Adrenal gland (tissue), 12 donors: ENCODE results near the gene SNX11. TPM values are rescaled to one million over a fixed set of nuclear protein-coding genes. Genes with fewer than 3 reads are reported as not detected.

Experiments used
- DNase-seq, 7 donors: peaks; one replicate each; pipeline ENCODE4 v3.0.0-alpha.2; 2019 to 2020
- H3K27ac ChIP-seq, 5 donors: fragments of 200-600 bp; sonication (generic) in 4 of 5; 1 replicate in 3 of 5; 2 replicates in 2 of 5; pipeline versions ENCODE4 v1.5.1 to v1.8.0; 2016 to 2020; ENCODE audit warnings: mild to moderate bottlenecking in 1 of 5
- H3K27me3 ChIP-seq: fragments of 200-600 bp; 2 replicates; pipeline ENCODE4 v1.8.0; 2021
- H3K36me3 ChIP-seq, 2 donors: fragments of 200-600 bp; replicated peaks in 1 of 2; 1 replicate in 1 of 2; 2 replicates in 1 of 2; pipeline versions ENCODE4 v1.5.1 to v1.8.0; 2018 to 2022
- H3K4me1 ChIP-seq, 2 donors: fragments of 200-600 bp; replicated peaks in 1 of 2; 1 replicate in 1 of 2; 2 replicates in 1 of 2; pipeline versions ENCODE4 v1.5.1 to v1.8.0; 2018 to 2021
- H3K4me3 ChIP-seq, 4 donors: fragments of 200-600 bp; sonication (generic) in 3 of 4; one replicate each; pipeline ENCODE4 v1.5.1; 2016 to 2018
- H3K9me3 ChIP-seq, 3 donors: fragments of 200-600 bp; sonication (generic) in 1 of 3; replicated peaks in 1 of 3; 1 replicate in 2 of 3; 2 replicates in 1 of 3; pipeline versions ENCODE4 v1.5.1 to v1.8.0; 2016 to 2021
- CTCF ChIP-seq, 6 experiments: fragments of 450-650 bp in 4 of 6; fragments of 200-600 bp in 2 of 6; sonication (generic) in 1 of 6; IDR thresholded peaks; 1 replicate in 5 of 6; 2 replicates in 1 of 6; pipeline versions ENCODE4 v1.5.1 to v1.8.0; 2016 to 2021; ENCODE audit warnings: antibody characterized with exemption in 6 of 6, mild to moderate bottlenecking in 2 of 6, moderate library complexity in 1 of 6
- POLR2A ChIP-seq, 2 donors: fragments of 450-650 bp; IDR thresholded peaks; one replicate each; pipeline ENCODE4 v1.6.1; 2017; ENCODE audit warnings: antibody characterized with exemption in 2 of 2, mild to moderate bottlenecking in 2 of 2, moderate library complexity in 1 of 2
- WGBS, 4 donors: extraction: QIAGEN DNeasy Blood & Tissue Kit in 2 of 4; methylation state at CpG; one replicate each; pipeline versions ENCODE4 v1.1.5 to v1.1.7; 2013 to 2017; 5-methylcytosine and 5-hydroxymethylcytosine counted together
- intact Hi-C, 2 donors: fragments of 100-400 bp; cut with DNase I; formaldehyde crosslinking; loops; one replicate each; pipeline versions ENCODE4 v1.14.1 to v1.15.0; 2022 to 2023
- polyA plus RNA-seq, 3 donors: library from polyadenylated mRNA; stranded (reverse); fragments of 200-250 nt in 2 of 3; fragments of 350-450 nt in 1 of 3; fragmentation: Illumina TruSeq in 1 of 3; extraction: RNeasy Lipid Tissue Mini Kit (QIAGEN cat#74804) in 1 of 3; gene quantifications; one replicate each; pipeline ENCODE4 v1.2.3, GENCODE V29; 2013 to 2014
- total RNA-seq, 9 donors: library from RNA; depleted of rRNA in 4 of 9; stranded (reverse); fragments of >200 nt in 4 of 9; fragments of 120-200 nt in 1 of 9; fragmentation: NEBNext Ultra II Directional in 1 of 9; extraction: Animal tissue kit (Norgen Biotek cat#: 25700) in 1 of 9; gene quantifications; one replicate each; pipeline versions ENCODE4 v1.1.0 to v1.2.4, GENCODE V29; 2013 to 2023
- donor health status: healthy with polysubstance abuse.
- donor health status: Bipolar disorder and iron deficiency.
- donor health status: DM: yes; HTN: yes; CAD: no.
- donor health status: DM: no; HTN: no; CAD: no.
- donor health status: DM: no; HTN: no; CAD: no.
- donor health status: DM: yes; HTN: yes; CAD: no.

The SNX11 gene
- total and polyA plus RNA-seq, 12 donors, result 6.7 to 29.9 (median 15.2) TPM

DNA sequence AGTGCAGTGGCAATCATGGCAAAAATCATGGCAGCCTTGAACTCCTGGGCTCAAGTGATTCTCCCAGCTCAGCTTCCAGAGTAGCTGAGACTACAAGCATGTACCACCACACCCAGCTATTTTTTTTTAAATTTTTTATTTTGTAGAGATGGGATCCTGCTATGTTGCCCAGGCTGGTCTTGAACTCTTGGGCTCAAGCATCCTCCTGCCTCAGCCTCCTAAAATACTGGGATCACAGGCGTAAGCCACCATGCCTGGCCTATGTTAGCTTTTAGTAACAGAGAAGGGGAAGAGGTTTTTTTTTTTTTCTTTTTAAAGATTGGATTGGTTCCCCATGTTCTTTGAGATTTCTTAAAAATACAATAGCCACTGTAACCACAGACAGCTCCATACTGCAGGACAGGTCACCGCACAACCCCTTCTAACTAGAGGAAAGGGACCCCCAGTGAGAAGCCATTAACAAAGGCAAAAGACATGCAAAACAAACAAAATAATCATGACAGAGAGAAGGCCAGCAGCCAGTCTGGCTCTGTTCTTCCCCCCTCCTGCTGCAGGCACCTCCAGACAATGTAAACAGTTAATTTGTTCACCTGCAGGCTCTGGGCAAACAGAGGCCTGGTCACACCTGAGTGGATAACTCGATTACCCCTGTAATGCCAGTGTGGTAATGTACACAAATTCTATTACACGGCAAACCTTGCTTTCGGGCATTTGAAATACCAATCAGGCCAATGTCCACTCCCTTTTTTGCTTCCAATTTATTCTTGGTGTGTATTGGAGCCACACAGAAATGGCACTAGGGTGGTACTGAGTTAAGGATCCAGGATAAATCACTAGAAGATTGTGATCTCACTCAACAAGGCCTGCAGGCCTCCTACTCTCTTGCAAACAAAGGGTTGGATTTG lies 52.9 kb downstream of the SNX11 start:
- intact Hi-C loops, result no loop called here
- no peak overlapping the region for H3K4me3 ChIP-seq
- H3K4me1 ChIP-seq, result peaks cover 0 to 19% of the 10 kb centered on the region in 2 donors
- 86 to 92% (median 88%) methylated on average over 5 of the region's 5 CpGs for WGBS, 4 donors
- no peaks in the 10 kb centered on the region for H3K9me3 ChIP-seq
- DNase-seq, result no peak
- no peaks in the 10 kb centered on the region for H3K27me3 ChIP-seq
- no peaks in the 10 kb centered on the region for H3K36me3 ChIP-seq
- no peak for TF ChIP-seq CTCF (IDR thresholded peaks at IDR 0.05)
- TF ChIP-seq POLR2A (IDR thresholded peaks at IDR 0.05), result no peak
- no peak overlapping the region for H3K27ac ChIP-seq

- DNase-seq, result no peak
- H3K4me1 ChIP-seq, result peaks cover 0 to 19% of the 10 kb centered on the region in 2 donors
- H3K9me3 ChIP-seq, result no peaks in the 10 kb centered on the region
- no peak for TF ChIP-seq CTCF (IDR thresholded peaks at IDR 0.05)
- no peaks in the 10 kb centered on the region for H3K36me3 ChIP-seq
- intact Hi-C loops, result no loop called here
- no peak overlapping the region for H3K27ac ChIP-seq
- H3K27me3 ChIP-seq, result no peaks in the 10 kb centered on the region
- 71 to 93% (median 88%) methylated on average over 4 of the region's 4 CpGs for WGBS, 4 donors
- no peak overlapping the region for H3K4me3 ChIP-seq
These were observed 53.8 kb downstream of the SNX11 start for GRCh38 chr17:48161127-48161905.

DNA sequence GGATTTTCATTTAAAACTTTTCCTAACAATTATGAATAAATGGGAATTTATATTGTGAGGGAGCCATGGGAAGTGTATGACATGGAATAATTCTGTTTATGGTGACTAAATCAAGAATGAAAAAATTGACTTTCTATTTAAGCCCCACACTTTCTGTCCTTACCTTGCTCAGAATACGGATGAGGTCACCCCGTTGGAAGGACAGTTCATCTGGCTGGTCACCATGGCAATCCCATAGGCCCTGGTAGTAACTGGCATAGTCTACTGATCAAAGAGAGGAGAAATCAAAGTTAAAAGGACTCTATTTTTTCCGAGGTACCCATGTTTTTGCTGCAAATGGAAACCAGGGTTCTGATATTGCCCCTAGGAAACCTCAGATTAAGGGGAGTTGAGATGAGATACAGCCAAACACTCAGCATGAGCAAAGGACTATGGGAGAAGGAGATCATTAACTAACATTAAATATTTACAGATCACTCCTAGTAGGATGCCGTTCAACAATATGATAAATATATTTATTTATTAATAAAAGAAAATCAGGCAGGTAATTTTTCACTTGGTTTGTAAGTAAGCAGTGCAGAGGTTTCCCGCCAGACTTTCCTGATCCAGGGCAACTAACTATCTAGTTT lies 54.9 kb downstream of the SNX11 start:
- DNase-seq, result no peak
- intact Hi-C loops, result no loop called here
- Histone ChIP-seq H3K36me3 (no peaks in the 10 kb centered on the region), H3K27me3 (no peaks in the 10 kb centered on the region), H3K4me3 (no peak overlapping the region), H3K4me1 (peaks cover 0 to 19% of the 10 kb centered on the region in 2 donors), H3K27ac (peak overlapping the region in 3 of 5 donors; percentile 29 to 42 (median 41)), H3K9me3 (no peaks in the 10 kb centered on the region)
- 68 to 77% (median 71%) methylated on average over 5 of the region's 5 CpGs for WGBS, 4 donors
- TF ChIP-seq CTCF (IDR thresholded peaks at IDR 0.05) (no peak), POLR2A (IDR thresholded peaks at IDR 0.05) (no peak)
